ENCODE results near the gene AP3S1.
"Not testable (repeated sequence)": the region's sequence is repeated elsewhere in the genome, so short reads cannot be mapped to it uniquely, and the experiment has no call there.

The AP3S1 gene

GRCh38 chr5:115875447-115875846 is 33.7 kb downstream of the AP3S1 start:
- peak; percentile 34 for DNase-seq (ENCODE audit: low read depth)
- TF ChIP-seq CTCF (conservative IDR thresholded peaks at IDR 0.05; ENCODE audit: control insufficient read depth, insufficient read depth, low read depth, low read length), result peak; percentile 41
- H3K4me3 ChIP-seq (ENCODE audit: control insufficient read depth, low read depth, low read length), result no peak overlapping the region

- H3K4me3 ChIP-seq (ENCODE audit: control insufficient read depth, low read depth, low read length); DNase-seq (ENCODE audit: low read depth): not testable (repeated sequence)
Observed at GRCh38 chr5:115877342-115877741, 35.6 kb downstream of the AP3S1 start.

- not testable (repeated sequence) for H3K4me3 ChIP-seq (ENCODE audit: control insufficient read depth, low read depth, low read length)
Observed at GRCh38 chr5:115882434-115882833, 40.7 kb downstream of the AP3S1 start.

GRCh38 chr5:115884704-115885103 is 43.0 kb downstream of the AP3S1 start:
- no peak for DNase-seq (ENCODE audit: low read depth)
- H3K4me3 ChIP-seq (ENCODE audit: control insufficient read depth, low read depth, low read length), result no peak overlapping the region
- TF ChIP-seq CTCF (conservative IDR thresholded peaks at IDR 0.05; ENCODE audit: control insufficient read depth, insufficient read depth, low read depth, low read length), result no peak

More at GRCh38 chr5:115882434-115882833, 40.7 kb downstream of the AP3S1 start:
- not testable (repeated sequence) for DNase-seq (ENCODE audit: low read depth)

- DNase-seq (ENCODE audit: low read depth); H3K4me3 ChIP-seq (ENCODE audit: control insufficient read depth, low read depth, low read length): not testable (repeated sequence)
Observed at GRCh38 chr5:115885208-115885607, 43.5 kb downstream of the AP3S1 start.

DNA sequence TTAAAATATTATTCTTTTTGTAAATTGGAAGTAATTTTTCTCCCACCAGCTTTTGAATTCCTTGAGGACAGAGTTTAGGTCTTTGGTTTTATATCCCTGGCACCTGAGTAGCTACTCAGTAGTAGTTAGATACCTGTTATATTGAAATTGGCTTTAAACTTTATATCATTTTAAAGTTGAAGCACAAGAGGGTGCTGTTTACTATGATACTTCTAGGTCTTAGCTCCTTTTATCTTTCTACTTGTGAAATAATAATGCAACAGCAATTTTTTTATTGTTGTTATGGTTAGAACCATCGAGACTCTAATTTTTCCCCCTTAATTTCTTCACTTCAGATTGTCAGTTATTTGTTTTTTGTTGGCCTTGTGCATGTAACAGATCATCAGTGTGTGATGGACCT is 46.3 kb downstream of the AP3S1 start:
- DNase-seq (ENCODE audit: low read depth), result peak; percentile 48
- no peak for TF ChIP-seq CTCF (conservative IDR thresholded peaks at IDR 0.05; ENCODE audit: control insufficient read depth, insufficient read depth, low read depth, low read length)
- no peak overlapping the region for H3K4me3 ChIP-seq (ENCODE audit: control insufficient read depth, low read depth, low read length)

DNA sequence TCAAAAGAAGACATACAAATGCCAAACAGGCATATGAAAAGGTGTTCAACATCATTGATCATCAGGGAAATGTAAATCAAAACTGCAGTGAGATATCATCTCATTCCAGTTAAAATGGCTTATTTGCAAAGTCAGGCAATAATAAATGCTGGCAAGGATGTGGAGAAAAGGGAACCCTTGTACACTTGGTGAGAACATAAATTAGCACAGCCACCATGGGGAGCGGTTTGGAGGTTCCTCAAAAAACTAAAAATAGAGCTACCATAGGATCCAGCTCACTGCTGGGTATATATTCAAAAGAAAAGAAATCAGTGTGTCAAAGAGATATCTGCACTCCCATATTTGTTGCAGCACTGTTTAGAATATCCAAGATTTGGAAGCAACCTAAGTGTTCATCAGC is 50.3 kb downstream of the AP3S1 start:
- no peak for TF ChIP-seq CTCF (conservative IDR thresholded peaks at IDR 0.05; ENCODE audit: control insufficient read depth, insufficient read depth, low read depth, low read length)
- no peak overlapping the region for H3K4me3 ChIP-seq (ENCODE audit: control insufficient read depth, low read depth, low read length)
- DNase-seq (ENCODE audit: low read depth), result no peak

GRCh38 chr5:115894342-115894741 is 52.6 kb downstream of the AP3S1 start:
- no peak overlapping the region for H3K4me3 ChIP-seq (ENCODE audit: control insufficient read depth, low read depth, low read length)
- no peak for TF ChIP-seq CTCF (conservative IDR thresholded peaks at IDR 0.05; ENCODE audit: control insufficient read depth, insufficient read depth, low read depth, low read length)
- DNase-seq (ENCODE audit: low read depth), result no peak

Measured in fibroblast of mammary gland (primary cell).